ENCODE results near the gene SLC9A8.
"Not testable (repeated sequence)": the region's sequence is repeated elsewhere in the genome, so short reads cannot be mapped to it uniquely, and the experiment has no call there.

Gene SLC9A8

GRCh38 chr20:49786668-49787370 lies 25.8 kb upstream of the SLC9A8 start:
- DNase-seq: no peak

- no peak for DNase-seq
Observed at GRCh38 chr20:49787371-49788357, 25.0 kb upstream of the SLC9A8 start.

GRCh38 chr20:49790077-49790798 lies 22.4 kb upstream of the SLC9A8 start:
- no peak for DNase-seq

GRCh38 chr20:49791165-49791564 lies 21.5 kb upstream of the SLC9A8 start:
- DNase-seq: no peak

GRCh38 chr20:49792006-49792405 lies 20.6 kb upstream of the SLC9A8 start:
- DNase-seq: no peak

GRCh38 chr20:49792611-49793010 lies 20.0 kb upstream of the SLC9A8 start:
- DNase-seq: no peak

- no peak for DNase-seq
Observed at GRCh38 chr20:49794336-49795134, 18.1 kb upstream of the SLC9A8 start.

GRCh38 chr20:49795135-49795424 lies 17.5 kb upstream of the SLC9A8 start:
- no peak for DNase-seq

GRCh38 chr20:49796600-49797343 lies 15.9 kb upstream of the SLC9A8 start:
- DNase-seq: no peak

- DNase-seq: no peak
Observed at GRCh38 chr20:49797344-49797615, 15.3 kb upstream of the SLC9A8 start.

- DNase-seq: no peak
Observed at GRCh38 chr20:49798718-49799117, 13.9 kb upstream of the SLC9A8 start.

- no peak for DNase-seq
Observed at GRCh38 chr20:49799698-49800097, 12.9 kb upstream of the SLC9A8 start.

GRCh38 chr20:49803418-49803817 lies 9.2 kb upstream of the SLC9A8 start:
- DNase-seq: no peak

- DNase-seq: no peak
Observed at GRCh38 chr20:49804364-49804763, 8.3 kb upstream of the SLC9A8 start.

GRCh38 chr20:49805224-49805876 lies 7.3 kb upstream of the SLC9A8 start:
- DNase-seq: not testable (repeated sequence)

- no peak for DNase-seq
Observed at GRCh38 chr20:49808753-49809152, 3.9 kb upstream of the SLC9A8 start.

GRCh38 chr20:49809803-49810359 lies 2.7 kb upstream of the SLC9A8 start:
- DNase-seq: no peak

- no peak for DNase-seq
Observed at GRCh38 chr20:49810491-49811190, 2.0 kb upstream of the SLC9A8 start.

- no peak for DNase-seq
Observed at GRCh38 chr20:49811825-49812506, 662 bp upstream of the SLC9A8 start.

All from DMS153 (cell line).